ENCODE measurements around the gene ODC1.

ODC1 gene

GRCh38 chr2:10400002-10400401, 48.1 kb downstream of the ODC1 start:
- no peak for DNase-seq (ENCODE audit: low spot score)

DNA sequence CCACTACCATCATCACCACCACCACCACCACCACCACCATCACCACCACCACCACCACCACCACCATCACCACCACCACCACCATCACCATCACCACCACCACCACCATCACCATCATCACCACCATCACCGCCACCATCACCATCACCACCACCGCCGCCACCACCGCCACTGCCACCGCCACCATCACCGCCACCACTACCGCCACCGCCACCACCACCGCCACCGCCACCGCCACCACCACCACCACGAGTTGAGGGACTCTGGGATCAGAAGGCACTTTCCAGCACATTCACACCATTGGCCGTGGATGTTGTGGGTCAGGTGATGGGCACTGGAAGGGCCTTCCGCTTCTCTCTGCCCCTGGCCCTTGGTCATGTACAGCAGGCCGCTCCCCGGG, 48.8 kb downstream of the ODC1 start:
- no peak for DNase-seq (ENCODE audit: low spot score)

GRCh38 chr2:10398496-10398895, 49.6 kb downstream of the ODC1 start:
- no peak for DNase-seq (ENCODE audit: low spot score)

- no peak for DNase-seq (ENCODE audit: low spot score)
Observed at GRCh38 chr2:10397878-10398277, 50.2 kb downstream of the ODC1 start.

DNA sequence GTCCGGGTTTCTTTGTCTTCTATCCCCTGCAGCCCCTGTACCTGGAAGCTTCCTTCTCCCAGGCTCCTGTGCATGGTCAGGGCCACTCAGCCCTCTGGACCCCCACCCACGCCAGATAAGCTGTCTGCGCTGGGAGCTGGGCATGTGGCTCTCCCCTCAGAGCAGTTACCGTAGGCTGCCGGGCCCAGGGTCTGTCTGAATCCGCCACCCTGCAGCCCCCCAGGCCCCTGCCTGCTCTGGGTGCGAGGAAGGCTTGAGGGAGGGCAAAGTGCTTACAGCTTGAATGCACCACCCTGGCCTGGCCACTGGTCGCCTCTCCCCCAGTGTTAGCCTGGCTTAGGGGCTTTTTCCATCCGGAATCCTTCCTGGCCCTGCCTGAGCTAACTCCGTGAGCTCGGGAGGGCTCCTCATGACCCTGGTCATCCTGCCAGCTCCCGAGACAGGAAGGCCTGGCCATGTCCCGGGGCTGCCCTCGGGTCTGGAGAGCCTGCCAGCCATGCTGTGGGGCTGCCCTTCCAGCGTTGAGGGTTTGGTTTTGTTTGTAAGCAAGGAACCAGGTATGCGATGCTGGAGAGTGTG, 50.7 kb downstream of the ODC1 start:
- no peak for DNase-seq (ENCODE audit: low spot score)

DNA sequence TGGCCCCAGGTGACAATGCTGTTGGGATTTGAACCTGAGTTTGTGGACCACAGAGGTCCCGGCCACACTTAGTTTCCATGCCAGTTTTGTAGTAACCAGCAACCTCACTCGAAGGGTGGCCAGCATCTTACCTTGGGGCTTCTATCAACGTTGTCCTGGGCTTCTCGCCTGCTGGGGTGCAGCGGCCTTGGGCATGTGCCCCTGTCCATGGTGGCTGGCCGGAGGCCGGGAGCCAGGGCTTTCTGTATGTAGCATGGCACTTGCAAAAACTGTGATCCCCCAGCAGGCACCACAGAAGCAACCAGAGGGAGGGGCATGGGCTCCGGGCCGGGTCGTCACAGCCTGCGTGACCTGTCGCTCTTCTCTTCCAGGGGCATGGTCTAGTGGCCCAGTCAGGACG, 51.7 kb downstream of the ODC1 start:
- no peak for DNase-seq (ENCODE audit: low spot score)

DNA sequence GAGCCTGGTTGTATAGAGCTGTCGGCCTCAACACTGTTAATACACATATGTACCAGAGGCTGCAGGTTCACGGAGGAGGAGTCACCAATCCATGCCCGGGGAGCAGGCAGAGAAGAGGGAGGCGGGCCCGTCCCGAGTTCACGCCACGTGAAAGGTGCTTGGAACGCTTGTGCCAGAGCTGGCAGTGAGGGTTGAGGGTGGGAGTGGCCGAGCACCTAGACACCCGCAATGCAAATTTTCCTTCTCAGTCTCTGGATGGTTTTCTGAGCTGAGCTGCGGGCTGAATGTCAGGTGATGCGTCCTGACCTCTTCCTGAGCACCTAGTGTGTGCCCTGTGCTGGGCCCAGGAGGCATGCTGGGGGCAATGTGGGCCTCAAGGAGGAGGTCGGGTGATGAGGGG, 52.2 kb downstream of the ODC1 start:
- DNase-seq (ENCODE audit: low spot score) = no peak

- DNase-seq (ENCODE audit: low spot score) = no peak
Observed at GRCh38 chr2:10393640-10393982, 54.5 kb downstream of the ODC1 start.

GRCh38 chr2:10392951-10393639, 55.0 kb downstream of the ODC1 start:
- no peak for DNase-seq (ENCODE audit: low spot score)

GRCh38 chr2:10392548-10392947, 55.6 kb downstream of the ODC1 start:
- DNase-seq (ENCODE audit: low spot score) = no peak

- no peak for DNase-seq (ENCODE audit: low spot score)
Observed at GRCh38 chr2:10392100-10392499, 56.0 kb downstream of the ODC1 start.

GRCh38 chr2:10390369-10390801, 57.7 kb downstream of the ODC1 start:
- no peak for DNase-seq (ENCODE audit: low spot score)

All from HuH-7.5 (cell line).